Measurements from ENCODE around the gene HOXC11.
A peak's percentile ranks its signal among the peaks of the same experiment; 100 is the strongest.

The HOXC11 gene

DNA sequence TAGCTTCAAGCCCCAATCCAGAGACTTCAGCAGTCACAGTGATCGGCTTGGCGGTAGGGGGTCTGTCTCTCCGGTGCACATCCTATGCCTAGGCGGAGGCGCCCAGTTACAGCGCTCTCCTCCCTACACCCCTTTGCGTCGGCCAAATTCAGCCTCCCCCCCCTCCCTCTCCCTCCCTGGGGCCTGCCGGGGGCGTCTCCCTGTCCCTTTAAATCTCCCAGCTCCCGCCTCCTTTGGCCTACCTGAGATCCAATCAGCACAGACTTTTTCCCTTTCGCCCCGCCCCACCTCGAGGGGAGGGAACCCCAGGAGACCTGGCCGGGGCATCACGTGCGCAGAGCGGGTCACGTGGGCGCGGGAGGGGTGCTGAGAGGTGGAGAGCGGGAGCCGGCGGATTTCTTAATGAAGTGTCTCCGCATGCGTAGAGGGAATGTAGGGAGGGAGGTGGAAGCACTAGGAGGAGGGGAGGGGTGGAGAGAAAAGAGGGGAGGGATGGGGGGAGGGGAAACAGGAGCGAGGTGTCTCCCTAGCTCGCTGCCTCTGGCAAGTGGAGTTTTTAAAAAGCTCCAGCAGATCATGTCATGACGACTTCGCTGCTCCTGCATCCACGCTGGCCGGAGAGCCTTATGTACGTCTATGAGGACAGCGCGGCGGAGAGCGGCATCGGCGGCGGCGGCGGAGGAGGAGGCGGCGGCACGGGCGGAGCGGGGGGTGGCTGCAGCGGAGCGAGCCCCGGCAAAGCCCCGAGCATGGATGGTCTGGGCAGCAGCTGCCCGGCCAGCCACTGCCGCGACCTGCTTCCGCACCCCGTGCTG is 34.4 kb upstream of the HOXC11 start, which contains the start of gene HOXC13:
Gene HOXC13 (plus strand): TSS at position 506 of the 815 bp plus-strand sequence. CDS start 76 bp downstream, at position 582.
- Histone ChIP-seq H3K9ac (ENCODE audit: low read depth, low read length) (peak within 1 kb of the TSS; percentile 7; the same call in 1 of the 2 replicates), H3K4me1 (ENCODE audit: insufficient read depth, low read length) (no peaks in the 10 kb centered on the region), H3K36me3 (ENCODE audit: insufficient read depth, low read length) (no peaks in the 10 kb centered on the region), H3K9me3 (ENCODE audit: control insufficient read depth, insufficient read depth, low read length) (no peaks in the 10 kb centered on the region)

DNA sequence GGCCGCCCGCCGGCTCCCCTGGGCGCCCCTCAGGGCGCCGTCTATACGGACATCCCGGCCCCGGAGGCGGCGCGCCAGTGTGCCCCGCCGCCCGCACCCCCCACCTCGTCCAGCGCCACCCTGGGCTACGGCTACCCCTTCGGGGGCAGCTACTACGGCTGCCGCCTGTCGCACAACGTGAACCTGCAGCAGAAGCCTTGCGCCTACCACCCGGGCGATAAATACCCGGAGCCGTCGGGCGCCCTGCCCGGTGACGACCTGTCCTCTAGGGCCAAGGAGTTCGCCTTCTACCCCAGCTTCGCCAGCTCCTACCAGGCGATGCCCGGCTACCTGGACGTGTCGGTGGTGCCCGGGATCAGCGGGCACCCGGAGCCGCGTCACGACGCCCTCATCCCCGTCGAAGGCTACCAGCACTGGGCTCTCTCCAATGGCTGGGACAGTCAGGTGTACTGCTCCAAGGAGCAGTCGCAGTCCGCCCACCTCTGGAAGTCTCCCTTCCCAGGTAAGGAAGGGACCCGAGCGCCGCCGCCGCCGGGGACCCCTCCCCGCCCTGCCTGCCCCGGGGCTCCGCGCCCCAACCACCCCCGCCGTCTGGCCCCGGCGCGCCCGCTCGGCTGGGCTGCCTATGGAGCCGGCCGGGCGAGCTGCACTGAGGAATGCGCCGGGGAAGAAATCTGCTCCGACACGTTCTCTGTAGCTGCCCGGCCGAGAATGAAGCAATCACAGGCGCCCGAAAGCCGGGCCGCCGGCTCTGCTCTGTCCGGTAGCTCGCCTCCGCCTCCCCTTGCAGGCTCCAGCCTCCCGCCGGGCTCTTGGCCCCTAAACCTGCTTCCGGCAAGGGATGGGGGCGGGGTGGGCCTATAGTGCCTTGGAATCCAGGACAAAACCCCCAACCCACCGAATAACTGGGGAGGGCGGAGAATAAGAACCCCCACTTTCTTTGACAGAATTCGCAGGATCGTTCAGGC is 33.5 kb upstream of the HOXC11 start:
- Histone ChIP-seq H3K9ac (ENCODE audit: low read depth, low read length) (peak overlapping the region; percentile 7; the same call in 1 of the 2 replicates), H3K36me3 (ENCODE audit: insufficient read depth, low read length) (no peaks in the 10 kb centered on the region), H3K4me1 (ENCODE audit: insufficient read depth, low read length) (no peaks in the 10 kb centered on the region), H3K9me3 (ENCODE audit: control insufficient read depth, insufficient read depth, low read length) (no peaks in the 10 kb centered on the region)

DNA sequence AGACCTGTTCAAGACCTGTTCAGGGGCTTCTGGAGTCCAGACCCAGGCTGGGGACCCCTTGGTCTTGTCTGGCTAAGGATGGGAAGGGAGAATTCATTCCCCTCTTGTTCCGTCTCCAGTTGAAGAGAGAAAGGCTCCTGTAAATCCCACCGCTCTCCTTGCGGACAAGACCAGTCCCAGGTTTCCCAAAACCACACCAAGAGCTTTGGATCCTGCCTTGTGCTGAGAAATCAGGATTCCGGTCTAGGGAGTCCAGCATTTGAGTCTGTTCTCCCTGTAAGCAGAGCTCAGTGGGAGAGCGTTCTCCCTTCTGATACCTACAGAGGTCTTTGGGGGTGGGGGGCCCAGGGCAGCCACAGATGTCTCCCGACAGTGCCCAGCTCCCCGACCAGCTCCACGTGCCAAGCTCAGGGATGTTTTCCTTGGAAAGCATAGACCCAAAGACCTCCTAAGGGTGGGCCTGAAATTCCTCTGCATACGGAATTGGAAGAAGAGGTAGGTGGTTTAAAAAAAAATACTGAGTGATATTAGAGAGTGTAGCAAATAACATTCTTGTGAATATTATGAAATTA is 32.4 kb upstream of the HOXC11 start:
- H3K36me3 ChIP-seq (ENCODE audit: insufficient read depth, low read length) = no peaks in the 10 kb centered on the region
- no peaks in the 10 kb centered on the region for H3K4me1 ChIP-seq (ENCODE audit: insufficient read depth, low read length)
- H3K9ac ChIP-seq (ENCODE audit: low read depth, low read length) = no peak overlapping the region
- H3K9me3 ChIP-seq (ENCODE audit: control insufficient read depth, insufficient read depth, low read length) = no peaks in the 10 kb centered on the region

DNA sequence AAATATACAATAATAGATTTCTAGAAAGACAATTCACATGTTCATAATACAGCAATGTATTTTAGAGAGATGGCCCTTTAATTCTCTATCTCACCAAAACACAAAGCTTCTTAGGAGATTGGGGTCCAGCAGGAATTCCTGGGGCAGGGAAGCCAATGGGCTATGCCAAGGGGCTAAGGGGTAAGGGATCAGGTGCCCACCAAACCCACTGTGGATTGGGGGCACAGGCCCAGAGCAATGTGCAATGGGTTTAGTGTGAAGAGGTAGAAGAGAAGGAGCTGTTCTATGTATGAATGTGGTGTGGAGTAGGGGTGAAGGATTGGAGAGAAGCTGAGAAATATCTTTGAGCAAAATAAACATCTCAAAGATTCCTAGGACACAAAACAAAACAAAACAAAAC is 31.7 kb upstream of the HOXC11 start:
- Histone ChIP-seq H3K9me3 (ENCODE audit: control insufficient read depth, insufficient read depth, low read length) (no peaks in the 10 kb centered on the region), H3K4me1 (ENCODE audit: insufficient read depth, low read length) (no peaks in the 10 kb centered on the region), H3K9ac (ENCODE audit: low read depth, low read length) (no peak overlapping the region), H3K36me3 (ENCODE audit: insufficient read depth, low read length) (no peaks in the 10 kb centered on the region)

DNA sequence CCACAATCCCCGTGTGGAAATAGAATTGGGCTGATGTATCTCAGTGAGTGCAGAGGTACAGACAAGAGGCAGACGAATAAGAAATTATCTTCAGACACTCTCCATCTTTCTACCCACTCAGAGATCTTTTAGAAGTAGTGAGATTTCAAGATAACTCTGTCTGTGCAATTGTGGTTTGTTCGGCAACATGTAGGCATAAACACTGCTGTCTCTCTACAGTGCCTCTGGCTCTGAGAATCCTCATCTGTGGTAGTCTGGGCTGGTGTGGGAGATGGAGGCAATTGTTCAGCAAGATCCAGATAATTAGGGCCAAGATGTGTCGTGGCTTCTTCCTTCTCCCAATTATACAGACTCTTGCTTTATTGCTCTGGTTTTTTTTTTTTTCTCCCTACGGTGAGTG is 31.2 kb upstream of the HOXC11 start:
- Histone ChIP-seq H3K9me3 (ENCODE audit: control insufficient read depth, insufficient read depth, low read length) (no peaks in the 10 kb centered on the region), H3K36me3 (ENCODE audit: insufficient read depth, low read length) (no peaks in the 10 kb centered on the region), H3K4me1 (ENCODE audit: insufficient read depth, low read length) (no peaks in the 10 kb centered on the region), H3K9ac (ENCODE audit: low read depth, low read length) (no peak overlapping the region)

DNA sequence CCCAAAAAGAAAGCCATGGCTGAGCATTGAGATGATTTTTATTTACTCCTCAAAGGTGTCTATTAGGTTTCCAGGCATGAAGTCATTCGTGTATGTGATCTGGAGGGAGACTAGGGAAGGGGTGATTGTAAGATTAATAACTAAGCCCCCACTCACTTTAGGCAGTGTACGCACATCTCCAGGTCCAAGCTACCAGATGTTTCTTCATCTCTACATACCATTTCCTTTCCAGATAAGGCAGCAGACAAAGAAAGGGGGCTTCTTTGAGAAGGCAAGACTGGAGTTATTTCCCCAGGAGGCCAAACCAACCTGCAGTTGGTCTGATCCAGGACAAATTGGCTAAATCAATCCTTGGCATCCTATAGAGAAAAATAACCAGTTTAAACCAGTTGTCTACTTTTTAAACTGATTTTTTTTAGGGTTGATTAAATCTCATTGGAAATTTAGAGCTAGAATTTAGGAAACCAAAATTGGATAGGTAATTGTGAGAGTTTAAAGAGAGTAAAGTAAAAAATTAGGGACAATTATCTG is 30.4 kb upstream of the HOXC11 start:
- H3K36me3 ChIP-seq (ENCODE audit: insufficient read depth, low read length) = no peaks in the 10 kb centered on the region
- H3K9me3 ChIP-seq (ENCODE audit: control insufficient read depth, insufficient read depth, low read length) = no peaks in the 10 kb centered on the region
- H3K9ac ChIP-seq (ENCODE audit: low read depth, low read length) = no peak overlapping the region
- H3K4me1 ChIP-seq (ENCODE audit: insufficient read depth, low read length) = no peaks in the 10 kb centered on the region

DNA sequence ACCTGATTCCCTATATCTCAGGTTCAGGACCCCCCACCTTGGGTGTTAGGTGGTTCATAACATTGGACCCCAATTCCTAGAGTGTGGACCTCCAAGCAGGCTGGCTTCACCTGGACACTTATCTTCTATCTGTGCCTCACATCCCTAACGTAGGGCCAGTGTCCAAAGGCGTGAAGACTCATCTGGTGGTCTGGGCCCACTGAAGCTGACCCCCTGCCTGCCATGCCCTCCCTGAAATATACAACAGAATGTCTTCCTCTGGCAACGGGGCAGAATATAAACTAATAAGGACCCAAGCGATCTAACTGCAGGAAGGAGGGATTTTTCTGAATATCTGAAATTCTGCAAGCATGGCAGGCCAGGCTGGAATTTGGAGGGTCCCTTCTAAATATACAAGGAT is 28.7 kb upstream of the HOXC11 start:
- Histone ChIP-seq H3K9me3 (ENCODE audit: control insufficient read depth, insufficient read depth, low read length) (no peaks in the 10 kb centered on the region), H3K9ac (ENCODE audit: low read depth, low read length) (no peak overlapping the region), H3K36me3 (ENCODE audit: insufficient read depth, low read length) (no peaks in the 10 kb centered on the region), H3K4me1 (ENCODE audit: insufficient read depth, low read length) (no peaks in the 10 kb centered on the region)

DNA sequence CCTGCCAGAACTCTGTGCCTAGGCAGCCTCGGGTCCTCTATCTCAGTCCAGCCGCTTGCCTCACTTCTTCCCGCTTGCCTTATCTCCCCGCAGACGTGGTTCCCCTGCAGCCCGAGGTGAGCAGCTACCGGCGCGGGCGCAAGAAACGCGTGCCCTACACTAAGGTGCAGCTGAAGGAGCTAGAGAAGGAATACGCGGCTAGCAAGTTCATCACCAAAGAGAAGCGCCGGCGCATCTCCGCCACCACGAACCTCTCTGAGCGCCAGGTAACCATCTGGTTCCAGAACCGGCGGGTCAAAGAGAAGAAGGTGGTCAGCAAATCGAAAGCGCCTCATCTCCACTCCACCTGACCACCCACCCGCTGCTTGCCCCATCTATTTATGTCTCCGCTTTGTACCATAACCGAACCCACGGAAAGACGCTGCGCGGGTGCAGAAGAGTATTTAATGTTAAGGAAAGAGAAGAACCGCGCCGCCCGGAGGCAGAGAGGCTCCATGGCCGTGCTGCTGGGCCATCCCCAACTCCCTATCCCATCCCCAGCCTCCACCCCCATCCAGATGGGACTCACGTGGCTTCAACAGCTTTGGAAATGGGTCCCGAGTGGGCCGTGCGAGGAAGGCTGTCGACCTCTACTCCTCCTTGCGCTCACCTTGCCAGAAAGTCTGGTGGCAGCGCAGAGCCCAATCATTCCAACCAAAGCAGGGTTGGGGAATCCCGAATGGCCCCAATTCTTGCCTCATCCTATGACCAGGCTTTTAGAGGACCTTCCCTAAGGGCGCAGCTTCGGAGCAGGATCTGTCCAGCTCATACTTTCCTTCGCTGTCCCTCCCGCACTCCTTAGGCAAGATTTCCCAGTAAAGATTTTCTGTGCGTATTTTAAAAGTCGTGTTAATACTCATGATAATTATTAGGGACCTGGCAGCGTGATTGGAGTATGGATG is 27.7 kb upstream of the HOXC11 start:
- H3K4me1 ChIP-seq (ENCODE audit: insufficient read depth, low read length) = no peaks in the 10 kb centered on the region
- no peaks in the 10 kb centered on the region for H3K9me3 ChIP-seq (ENCODE audit: control insufficient read depth, insufficient read depth, low read length)
- H3K36me3 ChIP-seq (ENCODE audit: insufficient read depth, low read length) = no peaks in the 10 kb centered on the region
- H3K9ac ChIP-seq (ENCODE audit: low read depth, low read length) = no peak overlapping the region

DNA sequence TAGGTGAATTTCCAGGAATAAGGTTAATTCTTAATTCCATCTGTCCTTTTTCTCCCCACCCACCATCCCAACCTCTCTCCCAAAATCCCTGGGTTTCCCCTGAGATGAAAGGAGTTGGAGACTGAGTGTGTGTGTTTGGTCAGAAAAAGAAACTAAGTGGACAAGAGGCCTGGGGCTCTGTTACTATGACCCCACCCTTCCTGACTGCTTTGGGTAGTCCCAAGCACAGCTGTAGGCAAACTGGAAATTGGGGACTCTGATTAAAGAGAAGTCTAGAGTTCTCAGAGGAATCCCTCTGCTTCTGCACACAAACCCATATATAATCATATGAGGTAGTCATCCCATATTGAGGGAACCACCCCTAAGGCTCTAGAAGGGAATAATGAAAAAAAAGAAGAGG is 25.2 kb upstream of the HOXC11 start:
- Histone ChIP-seq H3K9ac (ENCODE audit: low read depth, low read length) (no peak overlapping the region), H3K36me3 (ENCODE audit: insufficient read depth, low read length) (no peaks in the 10 kb centered on the region), H3K4me1 (ENCODE audit: insufficient read depth, low read length) (0 out of 2 replicates have a peak, but pooled peaks cover 2% of the 10 kb centered on the region), H3K9me3 (ENCODE audit: control insufficient read depth, insufficient read depth, low read length) (no peaks in the 10 kb centered on the region)

DNA sequence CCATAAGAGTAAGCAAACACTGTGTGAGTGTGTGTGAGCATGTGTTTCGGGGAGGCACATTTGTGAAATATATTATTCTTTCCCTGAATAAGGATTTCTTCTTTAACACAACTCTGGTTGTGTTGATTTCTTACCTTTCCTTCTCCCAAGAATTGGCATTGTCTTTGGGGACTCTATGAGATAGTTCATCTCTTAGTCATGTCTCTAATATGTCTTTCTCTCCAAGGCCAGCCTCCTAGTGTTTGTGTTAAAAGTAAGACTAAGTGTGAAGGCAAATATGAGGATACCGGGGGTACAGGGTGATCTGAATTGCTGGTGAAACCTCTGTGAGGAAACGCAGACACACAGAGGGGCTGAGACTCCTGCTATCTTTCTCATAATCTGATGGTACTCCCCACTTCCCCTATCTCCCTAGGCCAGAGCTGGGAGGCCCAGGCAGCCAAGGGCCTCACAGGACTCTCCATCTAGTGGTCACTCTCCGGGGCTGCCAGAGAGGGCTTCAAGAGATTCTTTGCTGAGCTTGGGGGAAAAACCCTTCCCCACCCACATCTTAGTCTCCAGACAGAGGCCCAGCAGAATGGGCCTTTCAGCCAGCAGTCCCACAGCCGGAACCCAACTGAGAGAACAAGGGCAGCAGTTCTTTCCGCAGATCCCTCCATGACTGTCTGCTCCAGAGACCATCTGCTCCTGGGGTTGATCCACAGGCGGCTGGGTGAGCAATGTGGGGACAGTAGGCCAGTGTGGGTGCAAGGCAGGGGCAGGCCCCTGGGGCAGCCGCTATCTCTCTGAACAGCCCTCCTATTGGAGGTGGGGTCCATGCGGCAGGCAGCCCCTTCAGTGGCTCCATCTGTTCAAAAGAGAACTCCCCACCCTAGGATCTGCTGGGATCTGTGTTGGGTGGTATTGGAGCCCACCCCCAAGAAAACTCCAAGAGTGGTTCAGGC is 24.0 kb upstream of the HOXC11 start:
- Histone ChIP-seq H3K4me1 (ENCODE audit: insufficient read depth, low read length) (peaks cover 6% of the 10 kb centered on the region; the same call in 1 of the 2 replicates), H3K9me3 (ENCODE audit: control insufficient read depth, insufficient read depth, low read length) (no peaks in the 10 kb centered on the region), H3K36me3 (ENCODE audit: insufficient read depth, low read length) (no peaks in the 10 kb centered on the region), H3K9ac (ENCODE audit: low read depth, low read length) (no peak overlapping the region)

DNA sequence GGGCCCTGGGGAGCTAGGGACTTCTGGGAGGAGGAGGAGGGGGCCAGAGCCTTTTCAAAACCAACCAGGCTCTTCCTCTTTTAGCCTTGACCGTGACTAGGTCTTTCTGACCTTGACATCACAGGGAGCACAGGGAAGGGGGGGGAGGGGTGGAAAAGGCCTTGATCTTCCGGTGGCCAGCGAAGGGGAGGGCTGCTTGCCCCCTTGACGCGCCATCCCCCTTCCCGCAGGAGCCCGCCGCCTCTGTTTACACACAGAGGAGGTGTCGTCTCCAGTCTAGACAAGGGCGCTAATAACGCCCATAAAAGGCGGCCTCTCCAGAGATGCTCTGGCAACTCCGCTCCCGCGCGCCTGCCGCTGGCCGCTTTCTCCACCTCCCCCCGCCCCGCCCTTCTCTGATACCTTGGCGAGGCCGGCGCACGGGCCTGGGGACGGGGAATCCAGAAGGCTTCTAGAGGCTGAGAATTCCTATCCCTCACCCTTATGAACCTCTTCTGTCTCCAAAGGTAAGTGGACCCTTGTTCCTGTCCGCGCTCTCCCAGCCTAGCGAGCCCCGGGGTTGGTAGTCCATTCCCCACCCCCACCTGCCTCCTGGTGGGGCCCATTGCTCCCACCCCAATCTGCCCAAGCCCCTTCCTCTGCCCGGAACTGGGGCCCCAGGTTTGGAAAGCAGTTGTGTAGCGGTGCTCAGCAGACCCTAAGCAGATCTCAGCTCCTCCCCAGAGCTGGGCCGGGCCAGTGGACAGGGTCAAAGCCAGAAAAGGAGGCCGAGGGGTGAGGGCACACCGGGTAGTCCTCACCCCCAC is 23.1 kb upstream of the HOXC11 start:
- Histone ChIP-seq H3K4me1 (ENCODE audit: insufficient read depth, low read length) (peaks cover 6% of the 10 kb centered on the region; the same call in 1 of the 2 replicates), H3K9me3 (ENCODE audit: control insufficient read depth, insufficient read depth, low read length) (no peaks in the 10 kb centered on the region), H3K36me3 (ENCODE audit: insufficient read depth, low read length) (no peaks in the 10 kb centered on the region), H3K9ac (ENCODE audit: low read depth, low read length) (no peak overlapping the region)

DNA sequence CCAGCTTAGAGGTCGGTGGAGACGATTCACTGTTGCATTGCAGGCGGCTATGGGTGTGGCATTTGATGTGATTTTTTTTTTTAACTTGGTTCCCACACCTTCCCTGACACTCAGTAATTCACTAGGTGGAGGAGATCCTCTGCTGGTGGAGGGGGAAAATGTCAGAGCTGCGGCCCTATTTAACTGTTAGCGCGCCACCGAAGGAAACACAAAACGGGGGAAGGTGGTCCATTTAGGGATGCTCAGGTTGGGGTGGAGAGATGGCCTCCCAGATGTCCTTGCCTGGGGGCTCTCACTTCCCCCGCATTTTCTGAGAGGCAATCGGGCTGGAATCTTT is 22.5 kb upstream of the HOXC11 start:
- Histone ChIP-seq H3K36me3 (ENCODE audit: insufficient read depth, low read length) (no peaks in the 10 kb centered on the region), H3K9ac (ENCODE audit: low read depth, low read length) (no peak overlapping the region), H3K9me3 (ENCODE audit: control insufficient read depth, insufficient read depth, low read length) (no peaks in the 10 kb centered on the region), H3K4me1 (ENCODE audit: insufficient read depth, low read length) (peaks cover 6% of the 10 kb centered on the region; the same call in 1 of the 2 replicates)

Data from ES-I3 (cell line).